Measurements from ENCODE around the gene SSH3.

GRCh38 chr11:67283481-67283963, 19.8 kb upstream of the SSH3 start:
- TF ChIP-seq TCF12 (IDR thresholded peaks at IDR 0.05; ENCODE audit: low read depth): no peak
- TF ChIP-seq USF1 (IDR thresholded peaks at IDR 0.05): no peak
- TF ChIP-seq CEBPB (IDR thresholded peaks at IDR 0.05): no peak
- no peak for TF ChIP-seq REST (IDR thresholded peaks at IDR 0.05; ENCODE audit: low read depth)
- no peak for TF ChIP-seq YY1 (IDR thresholded peaks at IDR 0.05; ENCODE audit: low read depth)
